K562 (cell line): Measurements from ENCODE around the gene AGMO. TPM values are rescaled to one million over a fixed set of nuclear protein-coding genes. Genes with fewer than 3 reads are reported as not detected.

Experiments
- ATAC-seq: fragments of 200-7000 bp; cut with Tn5 transposase; 3 replicates; pipeline ENCODE4 v1.9.1; 2020; ENCODE audit warnings: moderate library complexity
- BruUV-seq: library from RNA; stranded (reverse); fragments of 400-500 nt; replicated peaks from 2 replicates; lab custom pipeline; 2021; lab: Mats Ljungman, UMichigan
- CTCF ChIA-PET: fragments of 300-600 bp; formaldehyde crosslinking; extraction: SDS; loops from one replicate; lab custom pipeline; 2021; ENCODE audit warnings: low intra/inter-chr PET ratio; lab: Yijun Ruan, JAX
- POLR2A ChIA-PET: fragments of 300-600, 350-650 bp; sonication (Branson Sonifier 250); formaldehyde crosslinking; extraction: SDS; loops from one replicate; lab custom pipeline; 2021; ENCODE audit warnings: antibody characterized with exemption, inconsistent platforms; lab: Yijun Ruan, JAX
- DNase-seq, 4 experiments: peaks; one replicate each; pipeline versions ENCODE4 v3.0.0 to v3.0.0-alpha.2; 2011 to 2018; ENCODE audit warnings: low spot score in 3 of 4, mixed read lengths in 3 of 4; ENCODE audit errors: extremely low read depth in 1 of 4
- FAIRE-seq: peaks from 2 replicates; lab custom pipeline; 2011; peaks lifted over from hg19 to GRCh38; lab: Jason Lieb, UNC
- H2AFZ ChIP-seq: 2 replicates; pipeline ENCODE4 v1.6.0; 2011; ENCODE audit warnings: low read depth, low read length, control low read depth, inconsistent platforms
- H3K27ac ChIP-seq: fragments of 200-600 bp; 3 replicates; pipeline ENCODE4 v1.8.0; 2011; ENCODE audit warnings: low read depth, mild to moderate bottlenecking, control low read depth, inconsistent platforms, low read length, moderate library complexity, mixed read lengths; ENCODE audit errors: extremely low read depth
- H3K27me3 ChIP-seq, 2 experiments: fragments of 300-600 bp in 1 of 2; 2 replicates in 1 of 2; 3 replicates in 1 of 2; pipeline versions ENCODE4 v1.6.0 to v1.8.0; 2011; ENCODE audit warnings: inconsistent platforms in 2 of 2, low read length in 2 of 2, mild to moderate bottlenecking in 1 of 2, mixed read lengths in 1 of 2, moderate library complexity in 1 of 2; ENCODE audit not compliant: control insufficient read depth in 2 of 2, insufficient read depth in 2 of 2
- H3K36me3 ChIP-seq: fragments of 300-600 bp; 3 replicates; pipeline ENCODE4 v1.8.0; 2011; ENCODE audit warnings: mild to moderate bottlenecking, low read length, inconsistent platforms; ENCODE audit not compliant: control insufficient read depth, insufficient read depth
- H3K4me1 ChIP-seq, 2 experiments: fragments of 200-600 bp in 1 of 2; replicated peaks in 1 of 2; 2 replicates in 1 of 2; 3 replicates in 1 of 2; pipeline versions ENCODE4 v1.5.1 to v1.8.0; 2011; ENCODE audit warnings: inconsistent platforms in 2 of 2, low read length in 2 of 2, mild to moderate bottlenecking in 1 of 2, mixed read lengths in 1 of 2, moderate library complexity in 1 of 2; ENCODE audit not compliant: control insufficient read depth in 2 of 2, insufficient read depth in 2 of 2
- H3K4me2 ChIP-seq: 2 replicates; pipeline ENCODE4 v1.6.1; 2011; ENCODE audit warnings: low read length, control low read depth, inconsistent platforms, mixed read lengths; ENCODE audit not compliant: insufficient read depth
- H3K4me3 ChIP-seq: fragments of 200-600 bp; sonication (generic), shearing (Covaris generic); 2 replicates; pipeline ENCODE4 v1.5.1; 2016; ENCODE audit warnings: control low read depth, inconsistent platforms
- H3K79me2 ChIP-seq: fragments of 200-600 bp; 3 replicates; pipeline ENCODE4 v1.8.0; 2011; ENCODE audit warnings: low read length, inconsistent platforms; ENCODE audit not compliant: control insufficient read depth, insufficient read depth
- H3K9ac ChIP-seq, 2 experiments: 2 replicates each; pipeline versions ENCODE4 v1.6.0 to v1.6.1; 2011; ENCODE audit warnings: low read depth in 2 of 2, low read length in 2 of 2, control low read depth in 1 of 2, inconsistent platforms in 1 of 2, mild to moderate bottlenecking in 1 of 2, mixed read lengths in 1 of 2; ENCODE audit not compliant: insufficient read depth in 1 of 2
- H3K9me1 ChIP-seq: one replicate; pipeline ENCODE4 v1.6.0; 2011; ENCODE audit warnings: inconsistent platforms, mild to moderate bottlenecking, low read length, moderate library complexity; ENCODE audit not compliant: control insufficient read depth, insufficient read depth
- H3K9me3 ChIP-seq: replicated peaks from 2 replicates; pipeline ENCODE4 v1.5.1; 2011; ENCODE audit warnings: low read depth, low read length, inconsistent platforms; ENCODE audit not compliant: control insufficient read depth, insufficient read depth
- H4K20me1 ChIP-seq: replicated peaks from 2 replicates; pipeline ENCODE4 v1.6.1; 2011; ENCODE audit warnings: low read length, inconsistent platforms, mixed read lengths; ENCODE audit not compliant: control insufficient read depth, insufficient read depth
- BCOR ChIP-seq: fragments of 450-650 bp; IDR thresholded peaks from 2 replicates; pipeline ENCODE4 v1.6.1; 2016
- CC2D1A ChIP-seq: fragments of 450-650 bp; IDR thresholded peaks from 2 replicates; pipeline ENCODE4 v1.6.1; 2017; ENCODE audit warnings: mild to moderate bottlenecking
- CCAR2 ChIP-seq: fragments of 200-400 bp; formaldehyde crosslinking; IDR thresholded peaks from 2 replicates; pipeline ENCODE4 v1.6.1; 2017; ENCODE audit warnings: mild to moderate bottlenecking, low read depth, low read length
- CREBBP ChIP-seq: IDR thresholded peaks from one replicate; pipeline ENCODE4 v1.6.1; 2012; ENCODE audit warnings: low read depth, mild to moderate bottlenecking, control low read depth, inconsistent platforms, low read length
- LCOR ChIP-seq: sonication (generic); formaldehyde crosslinking; IDR thresholded peaks from 2 replicates; pipeline ENCODE4 v1.8.0; 2022; ENCODE audit warnings: mild to moderate bottlenecking, missing genetic modification reagents
- POLR2AphosphoS2 ChIP-seq: IDR thresholded peaks from 2 replicates; pipeline ENCODE4 v1.6.1; 2012; ENCODE audit warnings: low read length, improper control_type of control experiment
- PTTG1 ChIP-seq: fragments of 450-650 bp; IDR thresholded peaks from 2 replicates; pipeline ENCODE4 v1.6.1; 2016; ENCODE audit warnings: low read depth, mild to moderate bottlenecking, missing genetic modification characterization, missing compliant biosample characterization
- RBM15 ChIP-seq: fragments of 200-400 bp; formaldehyde crosslinking; IDR thresholded peaks from 2 replicates; pipeline ENCODE4 v1.6.1; 2018; ENCODE audit warnings: mild to moderate bottlenecking, low read length, moderate library complexity; ENCODE audit not compliant: insufficient read depth
- ZBTB11 ChIP-seq, 3 experiments: fragments of 200-800 bp in 1 of 3; fragments of 250-450 bp in 1 of 3; fragments of 450-650 bp in 1 of 3; sonication (Bioruptor Pico) in 1 of 3; sonication (Bioruptor generic) in 1 of 3; formaldehyde crosslinking in 1 of 3; IDR thresholded peaks; 2 replicates each; pipeline versions ENCODE4 v1.6.1 to v1.8.0; 2016 to 2022; ENCODE audit warnings: mild to moderate bottlenecking in 2 of 3, missing genetic modification characterization in 2 of 3, missing compliant biosample characterization in 1 of 3, moderate library complexity in 1 of 3
- WGBS: fragments of 100-300 bp; shearing (Covaris generic); methylation state at CpG from one replicate; pipeline ENCODE4 v1.1.6; 2016; ENCODE audit warnings: low coverage, mixed read lengths; ENCODE audit not compliant: insufficient coverage; ENCODE audit errors: missing lambda C conversion rate; 5-methylcytosine and 5-hydroxymethylcytosine counted together
- in situ Hi-C: fragments of 300-500 bp; cut with MboI; formaldehyde crosslinking; loops from 4 replicates; pipeline ENCODE4 v1.15.0; 2018; ENCODE audit warnings: inconsistent platforms, mixed read lengths
- intact Hi-C: fragments of 100-400 bp; cut with micrococcal nuclease; formaldehyde crosslinking; loops from 2 replicates; pipeline ENCODE4 v1.14.2; 2022
- polyA plus RNA-seq, 8 experiments: library from polyadenylated mRNA; depleted of rRNA in 4 of 8; stranded (reverse) in 5 of 8; unstranded in 3 of 8; fragments of >200 nt; fragmentation: Nextera tagmentation in 2 of 8; fragmentation: Illumina TruSeq in 1 of 8; extraction: Ambion mirVana in 2 of 8; extraction: Trizol in 1 of 8; gene quantifications; 2 replicates each; pipeline versions ENCODE4 v1.2.1 to v1.2.3, GENCODE V29; 2011 to 2014; ENCODE audit warnings: inconsistent platforms in 1 of 8, missing spikeins in 1 of 8
- total RNA-seq, 7 experiments: library from RNA; depleted of rRNA in 6 of 7; stranded (reverse); fragments of >200 nt in 6 of 7; fragmentation: Illumina TruSeq in 2 of 7; extraction: Trizol in 2 of 7; gene quantifications; 2 replicates each; pipeline versions ENCODE4 v1.2.1 to v1.2.3, GENCODE V29; 2011 to 2021; ENCODE audit warnings: low replicate concordance in 1 of 7
- TF ChIP-seq, protein P1 (sequence below): fragments of 200-400 bp; formaldehyde crosslinking; IDR thresholded peaks from 2 replicates; pipeline ENCODE4 v1.6.1; 2017; ENCODE audit warnings: mild to moderate bottlenecking, low read depth, low read length, moderate library complexity

AGMO gene
- total and polyA plus RNA-seq, 9 of the 15 experiments (the other 6 are each of a cell fraction or from before 2014, with no cell fraction given), result 0.30 to 1.4 (median 0.69) TPM; not detected in 1

DNA sequence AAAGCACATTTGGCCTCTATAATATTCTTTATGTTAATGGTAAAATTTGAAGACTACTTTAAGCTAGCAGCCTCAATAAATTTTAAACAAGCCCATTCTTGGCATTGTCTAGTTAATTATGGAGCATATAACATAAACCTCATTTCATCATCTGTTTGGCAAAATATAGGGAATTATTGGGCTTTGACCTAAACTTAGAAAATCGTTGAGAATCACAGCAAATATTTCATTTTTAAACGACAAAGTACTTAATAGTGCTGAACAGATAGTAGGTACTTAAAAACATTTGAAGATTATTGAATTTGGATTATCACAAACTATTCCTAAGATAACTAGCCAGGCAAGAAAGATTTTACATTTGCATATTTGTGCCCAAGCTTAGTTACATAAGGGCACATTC, 73.4 kb downstream of the AGMO start:
- no TSS peak for BruUV-seq
- Histone ChIP-seq H3K27ac (no peak overlapping the region), H3K27me3 (no peaks in the 10 kb centered on the region), H3K9ac (no peak overlapping the region), H3K4me3 (no peak overlapping the region), H2AFZ (no peak overlapping the region), H3K9me3 (peaks cover 2% of the 10 kb centered on the region; the same call in 1 of the 2 replicates), H3K79me2 (no peaks in the 10 kb centered on the region), H3K4me2 (no peak overlapping the region), H3K36me3 (no peaks in the 10 kb centered on the region), H4K20me1 (no peaks in the 10 kb centered on the region), H3K9me1 (no peaks in the 10 kb centered on the region), H3K4me1 (no peaks in the 10 kb centered on the region)
- FAIRE-seq (no peak), DNase-seq (no peak), ATAC-seq (no peak)
- POLR2A ChIA-PET, result no interaction called here
- TF ChIP-seq BCOR (no peak), CCAR2 (no peak)
- intact Hi-C loops (no loop called here), in situ Hi-C loops (no loop called here)
- CTCF ChIA-PET, result no interaction called here
- WGBS, result 2% methylated on average over 2 of the region's 2 CpGs

- Histone ChIP-seq H3K9me1 (no peaks in the 10 kb centered on the region), H4K20me1 (no peaks in the 10 kb centered on the region), H3K9me3 (peaks cover 2% of the 10 kb centered on the region; the same call in 1 of the 2 replicates), H3K9ac (no peak overlapping the region), H3K4me1 (no peaks in the 10 kb centered on the region), H2AFZ (no peak overlapping the region), H3K79me2 (no peaks in the 10 kb centered on the region), H3K27me3 (no peaks in the 10 kb centered on the region), H3K27ac (no peak overlapping the region), H3K4me3 (no peak overlapping the region), H3K4me2 (no peak overlapping the region), H3K36me3 (no peaks in the 10 kb centered on the region)
- WGBS, result 0% methylated on average over 1 of the region's 1 CpG
- ChIA-PET POLR2A (no interaction called here), CTCF (no interaction called here)
- in situ Hi-C loops, result no loop called here
- no TSS peak for BruUV-seq
- DNase-seq (no peak), FAIRE-seq (no peak), ATAC-seq (no peak)
- intact Hi-C loops, result no loop called here
- TF ChIP-seq ZBTB11 (CRISPR knock-in tag; IDR thresholded peaks at IDR 0.05), result no peak
- TF ChIP-seq RBM15, result no peak
- TF ChIP-seq PTTG1 (tag), result no peak
- TF ChIP-seq LCOR (CRISPR knock-in tag), result no peak
- TF ChIP-seq CC2D1A, result no peak
- TF ChIP-seq, protein P1, sequence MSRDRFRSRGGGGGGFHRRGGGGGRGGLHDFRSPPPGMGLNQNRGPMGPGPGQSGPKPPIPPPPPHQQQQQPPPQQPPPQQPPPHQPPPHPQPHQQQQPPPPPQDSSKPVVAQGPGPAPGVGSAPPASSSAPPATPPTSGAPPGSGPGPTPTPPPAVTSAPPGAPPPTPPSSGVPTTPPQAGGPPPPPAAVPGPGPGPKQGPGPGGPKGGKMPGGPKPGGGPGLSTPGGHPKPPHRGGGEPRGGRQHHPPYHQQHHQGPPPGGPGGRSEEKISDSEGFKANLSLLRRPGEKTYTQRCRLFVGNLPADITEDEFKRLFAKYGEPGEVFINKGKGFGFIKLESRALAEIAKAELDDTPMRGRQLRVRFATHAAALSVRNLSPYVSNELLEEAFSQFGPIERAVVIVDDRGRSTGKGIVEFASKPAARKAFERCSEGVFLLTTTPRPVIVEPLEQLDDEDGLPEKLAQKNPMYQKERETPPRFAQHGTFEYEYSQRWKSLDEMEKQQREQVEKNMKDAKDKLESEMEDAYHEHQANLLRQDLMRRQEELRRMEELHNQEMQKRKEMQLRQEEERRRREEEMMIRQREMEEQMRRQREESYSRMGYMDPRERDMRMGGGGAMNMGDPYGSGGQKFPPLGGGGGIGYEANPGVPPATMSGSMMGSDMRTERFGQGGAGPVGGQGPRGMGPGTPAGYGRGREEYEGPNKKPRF, result no peak
- no peak for TF ChIP-seq CREBBP
- no peak for TF ChIP-seq POLR2AphosphoS2
These were observed 73.9 kb downstream of the AGMO start for GRCh38 chr7:15487896-15488295.
